ENCODE data around the gene MFGE8.
A peak's percentile ranks its signal among the peaks of the same experiment; 100 is the strongest.

MFGE8 gene

GRCh38 chr15:88897456-88898194 lies 15.6 kb downstream of the MFGE8 start:
- peak; percentile 81 for DNase-seq

GRCh38 chr15:88897142-88897455 lies 16.1 kb downstream of the MFGE8 start:
- no peak for DNase-seq

- DNase-seq: no peak
Observed at GRCh38 chr15:88896333-88897033, 16.7 kb downstream of the MFGE8 start.

- peak; percentile 49 for DNase-seq
Observed at GRCh38 chr15:88894819-88895767, 18.1 kb downstream of the MFGE8 start, which contains the start of gene HAPLN3. HAPLN3 (minus strand) TSS chr15:88895544; CDS start chr15:88887298, 8,246 bp downstream.

- DNase-seq: peak; percentile 38
Observed at GRCh38 chr15:88894348-88894818, 18.8 kb downstream of the MFGE8 start.

GRCh38 chr15:88891540-88892254 lies 21.5 kb downstream of the MFGE8 start:
- no peak for DNase-seq

- DNase-seq: peak; percentile 56
Observed at GRCh38 chr15:88890495-88890894, 22.7 kb downstream of the MFGE8 start.

- DNase-seq: no peak
Observed at GRCh38 chr15:88888719-88889118, 24.5 kb downstream of the MFGE8 start.

GRCh38 chr15:88887068-88887580 lies 26.1 kb downstream of the MFGE8 start:
- DNase-seq: no peak

- DNase-seq: peak; percentile 75
Observed at GRCh38 chr15:88882785-88883184, 30.4 kb downstream of the MFGE8 start.

- DNase-seq: peak; percentile 56
Observed at GRCh38 chr15:88881775-88882174, 31.4 kb downstream of the MFGE8 start.

- DNase-seq: no peak
Observed at GRCh38 chr15:88880944-88881740, 32.0 kb downstream of the MFGE8 start.

GRCh38 chr15:88878720-88879184 lies 34.4 kb downstream of the MFGE8 start:
- peak; percentile 47 for DNase-seq

- no peak for DNase-seq
Observed at GRCh38 chr15:88877906-88878305, 35.3 kb downstream of the MFGE8 start.

GRCh38 chr15:88877415-88877814 lies 35.8 kb downstream of the MFGE8 start:
- no peak for DNase-seq

GRCh38 chr15:88876573-88876972 lies 36.6 kb downstream of the MFGE8 start:
- DNase-seq: no peak

- DNase-seq: no peak
Observed at GRCh38 chr15:88874684-88875083, 38.5 kb downstream of the MFGE8 start.

- DNase-seq: no peak
Observed at GRCh38 chr15:88874275-88874674, 38.9 kb downstream of the MFGE8 start.

GRCh38 chr15:88873786-88874185 lies 39.4 kb downstream of the MFGE8 start:
- no peak for DNase-seq

- no peak for DNase-seq
Observed at GRCh38 chr15:88872706-88873105, 40.5 kb downstream of the MFGE8 start.

- no peak for DNase-seq
Observed at GRCh38 chr15:88872106-88872505, 41.1 kb downstream of the MFGE8 start.

Measured in fibroblast of skin of right biceps (primary cell).